ENCODE data around the gene TLCD1.

Gene TLCD1

GRCh38 chr17:28726226-28726626, at the start of gene TLCD1:
Gene TLCD1 (minus strand): TSS chr17:28726233. CDS start chr17:28726097, 136 bp downstream.
- DNase-seq (ENCODE audit: low read depth) = no peak

DNA sequence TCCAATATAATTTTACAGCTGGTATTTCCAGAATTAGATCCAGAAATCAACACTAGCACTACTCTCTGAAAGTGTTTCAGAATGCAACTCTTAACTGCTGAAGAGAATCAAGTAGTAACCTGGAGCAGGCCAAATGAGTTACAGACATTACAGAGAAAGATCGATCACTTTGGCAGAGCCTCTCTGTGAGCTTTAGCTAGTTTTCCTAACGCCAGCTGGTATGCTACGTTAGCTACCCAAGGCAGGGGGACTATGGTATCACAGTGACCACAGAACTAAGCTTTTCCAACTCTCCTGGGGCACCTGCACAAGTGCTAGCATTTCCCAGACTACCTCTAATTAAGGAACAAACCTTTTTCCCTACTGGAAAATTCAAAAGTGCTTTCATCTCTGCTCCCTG, 48.2 kb upstream of the TLCD1 start:
- no peak for DNase-seq (ENCODE audit: low read depth)

GRCh38 chr17:28773736-28774135, 47.7 kb upstream of the TLCD1 start:
- no peak for DNase-seq (ENCODE audit: low read depth)

DNA sequence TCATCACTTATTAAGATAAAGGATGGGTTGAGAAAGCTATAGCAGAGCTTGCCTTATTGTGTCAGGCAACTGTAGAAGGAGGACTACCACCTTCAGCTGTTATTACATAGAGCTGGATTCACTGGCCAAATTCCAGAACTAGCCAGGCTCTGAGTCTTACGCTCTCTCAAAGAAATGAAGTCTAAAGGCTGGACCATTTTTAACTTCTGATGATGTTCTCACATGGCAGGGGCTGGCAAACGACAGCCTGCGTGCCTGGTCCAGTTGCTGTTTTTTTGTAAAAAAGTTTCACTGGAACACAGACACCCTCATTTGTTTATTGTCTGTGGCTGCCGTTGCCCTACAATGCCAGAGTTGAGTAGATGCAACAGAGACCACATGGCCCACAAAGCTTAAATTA, 39.0 kb upstream of the TLCD1 start:
- DNase-seq (ENCODE audit: low read depth) = no peak

- DNase-seq (ENCODE audit: low read depth) = no peak
Measured at GRCh38 chr17:28763804-28764266, 37.8 kb upstream of the TLCD1 start.

- DNase-seq (ENCODE audit: low read depth) = no peak
Measured at GRCh38 chr17:28763137-28763799, 37.2 kb upstream of the TLCD1 start.

DNA sequence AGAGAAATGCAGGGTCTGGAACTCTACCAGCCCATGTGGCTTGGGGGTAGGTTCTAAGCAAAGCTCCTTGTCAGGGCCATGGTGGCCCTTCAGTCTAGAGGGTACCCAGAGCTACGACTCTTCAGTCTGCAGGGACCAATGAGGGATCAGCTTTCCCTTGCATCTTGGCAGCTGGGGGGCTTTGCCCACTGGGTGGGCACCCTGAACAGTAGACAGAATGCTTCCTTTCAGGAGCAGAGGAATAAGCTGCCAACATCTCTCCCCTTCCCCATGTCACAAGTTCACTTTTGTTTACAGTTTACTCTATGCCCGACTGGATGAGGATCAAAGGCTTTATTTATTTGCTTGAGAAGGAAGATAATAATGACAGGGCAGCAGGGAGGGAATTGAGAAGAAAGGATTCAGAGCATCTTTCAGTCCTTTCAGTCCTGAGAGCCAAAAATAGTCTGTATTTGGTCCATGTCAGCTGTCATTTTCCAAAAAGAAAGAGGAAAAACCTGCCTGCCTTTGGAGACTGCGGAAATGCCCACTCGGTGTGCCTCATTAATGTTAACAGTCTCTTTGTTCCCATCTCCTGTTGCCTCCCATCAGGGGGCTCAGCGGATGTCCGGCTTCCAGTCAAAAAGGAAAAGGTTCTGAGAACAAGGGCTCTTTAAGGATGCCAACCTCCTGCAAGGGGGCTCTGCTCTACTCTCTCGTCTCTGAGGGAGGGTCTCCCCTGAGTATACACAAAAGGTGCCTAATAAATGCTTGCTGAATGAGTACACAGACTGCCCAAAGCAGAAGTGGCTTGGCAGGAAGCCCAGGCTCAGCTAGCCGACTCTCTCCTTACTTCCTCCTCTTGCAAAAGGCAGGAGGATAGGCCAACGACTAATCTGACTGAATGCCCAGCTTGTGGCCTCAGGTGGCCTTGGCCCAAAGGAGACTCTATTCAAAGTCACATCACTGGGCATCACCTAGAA, 34.8 kb upstream of the TLCD1 start:
- no peak for DNase-seq (ENCODE audit: low read depth)

GRCh38 chr17:28759256-28759865, 33.3 kb upstream of the TLCD1 start:
- DNase-seq (ENCODE audit: low read depth) = no peak

DNA sequence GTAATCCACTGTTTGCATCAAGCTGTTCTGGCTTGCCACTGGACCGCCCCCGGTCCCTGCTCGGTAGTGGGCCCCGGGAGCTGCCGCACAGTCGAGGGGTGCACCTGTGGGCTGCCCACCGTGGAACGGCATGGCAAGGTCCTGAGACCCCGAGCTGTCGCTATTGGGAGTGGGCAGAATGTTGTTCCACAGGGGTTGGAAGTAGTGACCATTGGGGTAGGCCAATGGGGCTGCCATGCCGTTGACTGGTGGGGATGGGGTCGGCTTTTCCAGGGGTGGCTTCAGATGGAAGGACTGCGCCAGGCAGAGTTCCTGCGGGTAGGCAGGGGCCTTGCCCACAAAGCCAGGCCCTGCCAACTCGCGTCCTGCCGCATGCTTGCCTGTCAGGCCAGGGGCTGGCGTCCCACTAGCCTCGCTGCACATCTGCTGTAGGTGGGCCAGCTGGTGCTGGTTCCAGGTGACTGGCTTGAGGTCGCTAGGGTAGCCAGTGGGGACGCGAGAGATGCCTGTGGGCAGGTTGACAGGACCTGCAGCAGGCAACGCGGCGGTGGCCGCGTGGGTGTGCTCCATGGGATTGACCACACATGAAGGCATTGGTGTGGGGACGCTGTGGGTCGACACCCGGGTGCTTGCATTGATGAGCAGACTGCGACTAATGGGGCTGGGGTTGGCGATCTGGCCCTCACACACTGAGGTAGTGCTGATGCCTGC, 32.5 kb upstream of the TLCD1 start:
- DNase-seq (ENCODE audit: low read depth) = no peak

GRCh38 chr17:28756049-28756804, 30.2 kb upstream of the TLCD1 start:
- DNase-seq (ENCODE audit: low read depth) = no peak

- no peak for DNase-seq (ENCODE audit: low read depth)
Measured at GRCh38 chr17:28755486-28755885, 29.5 kb upstream of the TLCD1 start.

DNA sequence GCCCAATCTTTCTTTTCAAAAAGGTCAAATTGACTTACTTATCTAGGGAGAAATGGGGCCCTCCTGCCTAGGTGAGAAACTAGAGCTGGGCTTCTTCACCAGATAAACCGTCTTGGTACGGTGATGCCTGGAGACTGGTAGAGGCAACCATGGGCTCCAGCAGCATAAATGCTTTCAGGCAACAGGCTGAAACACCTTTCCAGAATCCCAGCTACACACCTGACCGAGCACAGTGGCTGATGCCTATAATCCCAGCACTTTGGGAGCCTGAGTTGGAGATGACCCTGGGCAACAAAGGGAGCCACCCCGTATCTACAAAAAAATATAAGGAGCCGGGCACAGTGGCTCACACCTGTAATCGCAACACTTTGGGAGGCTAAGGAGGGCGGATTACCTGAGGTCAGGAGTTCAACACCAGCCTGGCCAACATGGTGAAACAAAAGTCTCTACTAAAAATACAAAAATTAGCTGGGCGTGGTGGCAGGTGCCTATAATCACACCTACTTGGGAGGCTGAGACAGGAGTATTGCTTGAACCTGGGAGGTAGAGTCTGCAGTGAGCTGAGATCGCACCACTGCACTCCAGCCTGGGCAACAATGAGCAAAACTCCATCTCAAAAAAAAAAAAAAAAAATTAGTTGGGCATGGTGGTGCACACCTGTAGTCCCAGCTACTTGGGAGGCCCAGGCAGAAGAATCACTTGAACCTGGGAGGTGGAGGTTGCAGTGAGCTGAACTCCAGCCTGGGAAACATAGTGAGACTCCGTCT, 25.8 kb upstream of the TLCD1 start:
- DNase-seq (ENCODE audit: low read depth) = no peak

DNA sequence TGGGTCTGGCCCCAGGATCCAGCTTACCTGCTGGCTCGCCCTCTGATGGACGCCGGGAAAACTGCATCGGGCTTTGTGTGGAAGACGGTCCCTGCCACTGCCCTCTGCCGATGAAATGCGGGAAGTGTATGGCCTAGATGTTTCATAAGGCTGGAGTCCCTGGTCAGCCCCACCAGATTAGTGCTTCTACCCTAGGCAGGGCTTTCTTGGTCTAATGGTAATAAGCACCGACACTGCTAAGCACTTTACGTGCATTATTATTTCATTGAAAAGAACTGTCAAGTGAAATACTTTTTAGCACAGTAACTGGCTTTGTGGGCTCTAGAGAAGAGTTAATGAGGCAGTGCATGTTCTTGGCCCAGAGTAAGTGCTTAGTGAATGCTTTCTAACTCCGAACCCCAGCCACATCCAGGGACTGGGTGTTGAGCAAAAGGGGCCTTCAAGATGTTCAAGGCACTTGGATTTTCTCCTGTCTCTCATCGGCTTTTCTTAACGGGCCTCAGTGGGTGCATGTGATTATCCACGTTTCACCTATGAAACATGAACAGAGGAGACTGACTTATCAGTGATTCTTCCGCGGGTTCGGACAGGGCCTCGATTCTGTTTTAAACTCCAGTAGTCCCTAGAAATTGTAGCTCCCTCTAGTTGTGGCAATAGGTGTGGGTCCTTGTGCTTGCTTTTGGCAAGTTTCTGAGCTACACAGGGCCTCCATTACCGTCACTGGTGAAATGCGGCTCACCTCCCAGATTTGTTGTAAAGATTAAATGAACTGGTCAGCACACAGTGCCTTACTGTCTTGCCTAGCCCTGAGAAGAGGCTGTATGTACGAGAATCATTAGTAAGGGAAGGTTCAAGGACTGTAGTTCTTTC, 24.4 kb upstream of the TLCD1 start:
- DNase-seq (ENCODE audit: low read depth) = peak; percentile 60

GRCh38 chr17:28749516-28750177, 23.6 kb upstream of the TLCD1 start:
- no peak for DNase-seq (ENCODE audit: low read depth)

DNA sequence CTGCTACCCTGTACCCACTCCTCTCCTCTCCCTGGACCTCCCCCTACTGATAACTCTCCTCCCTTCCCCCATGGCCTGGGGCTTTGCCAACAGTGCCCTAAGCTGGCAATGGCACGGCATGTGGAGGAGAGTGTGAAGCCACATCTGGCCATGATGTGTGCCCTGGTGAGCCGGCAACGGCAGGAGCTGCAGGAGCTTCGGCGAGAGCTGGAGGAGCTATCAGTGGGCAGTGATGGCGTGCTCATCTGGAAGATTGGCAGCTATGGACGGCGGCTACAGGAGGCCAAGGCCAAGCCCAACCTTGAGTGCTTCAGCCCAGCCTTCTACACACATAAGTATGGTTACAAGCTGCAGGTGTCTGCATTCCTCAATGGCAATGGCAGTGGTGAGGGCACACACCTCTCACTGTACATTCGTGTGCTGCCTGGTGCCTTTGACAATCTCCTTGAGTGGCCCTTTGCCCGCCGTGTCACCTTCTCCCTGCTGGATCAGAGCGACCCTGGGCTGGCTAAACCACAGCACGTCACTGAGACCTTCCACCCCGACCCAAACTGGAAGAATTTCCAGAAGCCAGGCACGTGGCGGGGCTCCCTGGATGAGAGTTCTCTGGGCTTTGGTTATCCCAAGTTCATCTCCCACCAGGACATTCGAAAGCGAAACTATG, 23.0 kb upstream of the TLCD1 start:
- no peak for DNase-seq (ENCODE audit: low read depth)

GRCh38 chr17:28747801-28748750, 22.0 kb upstream of the TLCD1 start:
- no peak for DNase-seq (ENCODE audit: low read depth)

DNA sequence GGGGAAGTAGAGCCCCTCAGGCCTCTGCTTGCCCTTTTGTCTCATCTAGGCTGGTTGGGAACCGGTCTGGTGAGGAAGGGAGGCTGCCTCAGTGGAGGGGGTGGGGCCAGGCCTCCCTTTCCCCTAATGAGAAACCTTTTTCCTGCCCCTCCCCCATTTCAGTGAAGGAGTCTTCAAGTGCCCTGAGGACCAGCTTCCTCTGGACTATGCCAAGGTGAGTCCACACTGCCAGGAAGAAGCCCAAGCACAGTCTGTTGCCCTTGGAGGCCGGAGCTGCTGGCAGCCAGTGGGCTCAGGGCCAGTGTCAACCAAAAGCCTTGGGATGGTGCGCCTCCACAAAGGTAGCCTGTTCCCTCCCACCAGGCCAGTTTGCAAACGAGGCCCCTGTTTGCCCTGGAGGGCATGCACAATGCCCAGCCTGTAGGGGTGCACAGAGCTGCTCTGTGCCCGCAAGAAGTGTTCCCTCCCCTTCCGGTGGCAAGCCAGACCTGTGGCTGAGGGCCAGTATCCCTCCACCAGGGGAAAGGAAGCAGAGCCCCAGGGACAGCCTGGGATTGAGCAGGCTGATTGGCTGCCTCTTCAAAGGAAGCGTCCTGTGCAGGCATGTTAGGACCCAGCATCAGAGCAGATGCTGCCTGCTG, 21.1 kb upstream of the TLCD1 start:
- no peak for DNase-seq (ENCODE audit: low read depth)
